ENCODE data around the gene NKG7.
"Not testable (repeated sequence)": the region's sequence is repeated elsewhere in the genome, so short reads cannot be mapped to it uniquely, and the experiment has no call there.

The NKG7 gene

GRCh38 chr19:51372649-51373504 lies at the start of gene NKG7:
NKG7 (minus strand) TSS chr19:51372654; CDS start chr19:51372535, 119 bp downstream.
- no peak for DNase-seq

- peak; percentile 73 for DNase-seq
These were observed 49.6 kb upstream of the NKG7 start for GRCh38 chr19:51422053-51422448.

GRCh38 chr19:51421229-51422052 lies 49.0 kb upstream of the NKG7 start:
- no peak for DNase-seq

GRCh38 chr19:51420511-51420910 lies 48.1 kb upstream of the NKG7 start:
- not testable (repeated sequence) for DNase-seq

GRCh38 chr19:51418707-51419106 lies 46.3 kb upstream of the NKG7 start:
- DNase-seq = no peak

- no peak for DNase-seq
These were observed 45.3 kb upstream of the NKG7 start for GRCh38 chr19:51417810-51418157.

GRCh38 chr19:51417107-51417809 lies 44.8 kb upstream of the NKG7 start, which contains the start of gene SIGLEC10:
SIGLEC10 (minus strand) TSS chr19:51417642; CDS start chr19:51417581, 61 bp downstream.
- no peak for DNase-seq

GRCh38 chr19:51416422-51416821 lies 44.0 kb upstream of the NKG7 start:
- DNase-seq = not testable (repeated sequence)

- DNase-seq = no peak
These were observed 42.7 kb upstream of the NKG7 start for GRCh38 chr19:51415187-51415586.

GRCh38 chr19:51410950-51411748 lies 38.7 kb upstream of the NKG7 start:
- no peak for DNase-seq

- DNase-seq = no peak
These were observed 35.2 kb upstream of the NKG7 start for GRCh38 chr19:51407511-51408131.

- no peak for DNase-seq
These were observed 29.7 kb upstream of the NKG7 start for GRCh38 chr19:51402117-51402516.

GRCh38 chr19:51399936-51400335 lies 27.5 kb upstream of the NKG7 start:
- DNase-seq = not testable (repeated sequence)

- no peak for DNase-seq
These were observed 26.8 kb upstream of the NKG7 start for GRCh38 chr19:51399231-51399630.

GRCh38 chr19:51398096-51398704 lies 25.7 kb upstream of the NKG7 start:
- no peak for DNase-seq

GRCh38 chr19:51397453-51397852 lies 25.0 kb upstream of the NKG7 start:
- DNase-seq = not testable (repeated sequence)

- no peak for DNase-seq
These were observed 23.7 kb upstream of the NKG7 start for GRCh38 chr19:51396175-51396574.

GRCh38 chr19:51394050-51394836 lies 21.8 kb upstream of the NKG7 start:
- peak; percentile 95 for DNase-seq

- DNase-seq = no peak
These were observed 20.2 kb upstream of the NKG7 start for GRCh38 chr19:51392701-51393100.

GRCh38 chr19:51391073-51391611 lies 18.7 kb upstream of the NKG7 start:
- no peak for DNase-seq
